Measurements from ENCODE around the gene CPB1. TPM values are rescaled to one million over a fixed set of nuclear protein-coding genes. Genes with fewer than 3 reads are reported as not detected.

CPB1 gene
- total and polyA plus RNA-seq, 10 of the 15 experiments (the other 5 are each of a cell fraction or from before 2014, with no cell fraction given), result 4.8 TPM; not detected in 9

DNA sequence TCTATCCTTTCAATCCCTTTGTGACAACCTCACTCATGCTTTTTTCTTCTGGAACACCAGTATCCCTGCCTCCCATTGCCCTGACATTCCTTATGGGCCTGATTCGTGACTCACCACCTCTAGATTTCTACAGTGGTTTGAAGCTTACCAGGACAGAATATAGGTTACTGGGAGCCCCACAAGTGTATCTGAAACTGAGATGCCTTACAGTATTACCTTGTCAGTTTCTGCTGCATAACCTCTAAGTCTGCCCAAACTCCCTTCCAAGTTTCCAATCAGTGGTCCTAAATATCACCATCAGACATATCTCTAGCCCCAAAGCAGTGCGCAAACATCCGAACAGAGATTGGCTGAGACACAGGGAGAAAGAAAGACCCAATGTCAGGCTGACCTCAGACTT is 5.6 kb downstream of the CPB1 start (continued):
- TF ChIP-seq, protein P1, sequence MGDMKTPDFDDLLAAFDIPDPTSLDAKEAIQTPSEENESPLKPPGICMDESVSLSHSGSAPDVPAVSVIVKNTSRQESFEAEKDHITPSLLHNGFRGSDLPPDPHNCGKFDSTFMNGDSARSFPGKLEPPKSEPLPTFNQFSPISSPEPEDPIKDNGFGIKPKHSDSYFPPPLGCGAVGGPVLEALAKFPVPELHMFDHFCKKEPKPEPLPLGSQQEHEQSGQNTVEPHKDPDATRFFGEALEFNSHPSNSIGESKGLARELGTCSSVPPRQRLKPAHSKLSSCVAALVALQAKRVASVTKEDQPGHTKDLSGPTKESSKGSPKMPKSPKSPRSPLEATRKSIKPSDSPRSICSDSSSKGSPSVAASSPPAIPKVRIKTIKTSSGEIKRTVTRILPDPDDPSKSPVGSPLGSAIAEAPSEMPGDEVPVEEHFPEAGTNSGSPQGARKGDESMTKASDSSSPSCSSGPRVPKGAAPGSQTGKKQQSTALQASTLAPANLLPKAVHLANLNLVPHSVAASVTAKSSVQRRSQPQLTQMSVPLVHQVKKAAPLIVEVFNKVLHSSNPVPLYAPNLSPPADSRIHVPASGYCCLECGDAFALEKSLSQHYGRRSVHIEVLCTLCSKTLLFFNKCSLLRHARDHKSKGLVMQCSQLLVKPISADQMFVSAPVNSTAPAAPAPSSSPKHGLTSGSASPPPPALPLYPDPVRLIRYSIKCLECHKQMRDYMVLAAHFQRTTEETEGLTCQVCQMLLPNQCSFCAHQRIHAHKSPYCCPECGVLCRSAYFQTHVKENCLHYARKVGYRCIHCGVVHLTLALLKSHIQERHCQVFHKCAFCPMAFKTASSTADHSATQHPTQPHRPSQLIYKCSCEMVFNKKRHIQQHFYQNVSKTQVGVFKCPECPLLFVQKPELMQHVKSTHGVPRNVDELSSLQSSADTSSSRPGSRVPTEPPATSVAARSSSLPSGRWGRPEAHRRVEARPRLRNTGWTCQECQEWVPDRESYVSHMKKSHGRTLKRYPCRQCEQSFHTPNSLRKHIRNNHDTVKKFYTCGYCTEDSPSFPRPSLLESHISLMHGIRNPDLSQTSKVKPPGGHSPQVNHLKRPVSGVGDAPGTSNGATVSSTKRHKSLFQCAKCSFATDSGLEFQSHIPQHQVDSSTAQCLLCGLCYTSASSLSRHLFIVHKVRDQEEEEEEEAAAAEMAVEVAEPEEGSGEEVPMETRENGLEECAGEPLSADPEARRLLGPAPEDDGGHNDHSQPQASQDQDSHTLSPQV (IDR thresholded peaks at IDR 0.05), result no peak
- TF ChIP-seq NFYB (IDR thresholded peaks at IDR 0.05; ENCODE audit: insufficient read depth, low read depth, low read length) (no peak), ZBED1 (IDR thresholded peaks at IDR 0.05; ENCODE audit: borderline replicate concordance) (no peak), CHD1 (IDR thresholded peaks at IDR 0.05; ENCODE audit: low read depth, low read length) (no peak), ZNF24 (IDR thresholded peaks at IDR 0.05) (no peak), TCF7 (IDR thresholded peaks at IDR 0.05; ENCODE audit: borderline replicate concordance) (no peak), ASH2L (IDR thresholded peaks at IDR 0.05; ENCODE audit: borderline replicate concordance, low read depth) (no peak), PML (IDR thresholded peaks at IDR 0.05; ENCODE audit: low read length) (no peak)
- TF ChIP-seq, protein P2, sequence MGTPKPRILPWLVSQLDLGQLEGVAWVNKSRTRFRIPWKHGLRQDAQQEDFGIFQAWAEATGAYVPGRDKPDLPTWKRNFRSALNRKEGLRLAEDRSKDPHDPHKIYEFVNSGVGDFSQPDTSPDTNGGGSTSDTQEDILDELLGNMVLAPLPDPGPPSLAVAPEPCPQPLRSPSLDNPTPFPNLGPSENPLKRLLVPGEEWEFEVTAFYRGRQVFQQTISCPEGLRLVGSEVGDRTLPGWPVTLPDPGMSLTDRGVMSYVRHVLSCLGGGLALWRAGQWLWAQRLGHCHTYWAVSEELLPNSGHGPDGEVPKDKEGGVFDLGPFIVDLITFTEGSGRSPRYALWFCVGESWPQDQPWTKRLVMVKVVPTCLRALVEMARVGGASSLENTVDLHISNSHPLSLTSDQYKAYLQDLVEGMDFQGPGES (IDR thresholded peaks at IDR 0.05), result no peak
- TF ChIP-seq, protein P3, sequence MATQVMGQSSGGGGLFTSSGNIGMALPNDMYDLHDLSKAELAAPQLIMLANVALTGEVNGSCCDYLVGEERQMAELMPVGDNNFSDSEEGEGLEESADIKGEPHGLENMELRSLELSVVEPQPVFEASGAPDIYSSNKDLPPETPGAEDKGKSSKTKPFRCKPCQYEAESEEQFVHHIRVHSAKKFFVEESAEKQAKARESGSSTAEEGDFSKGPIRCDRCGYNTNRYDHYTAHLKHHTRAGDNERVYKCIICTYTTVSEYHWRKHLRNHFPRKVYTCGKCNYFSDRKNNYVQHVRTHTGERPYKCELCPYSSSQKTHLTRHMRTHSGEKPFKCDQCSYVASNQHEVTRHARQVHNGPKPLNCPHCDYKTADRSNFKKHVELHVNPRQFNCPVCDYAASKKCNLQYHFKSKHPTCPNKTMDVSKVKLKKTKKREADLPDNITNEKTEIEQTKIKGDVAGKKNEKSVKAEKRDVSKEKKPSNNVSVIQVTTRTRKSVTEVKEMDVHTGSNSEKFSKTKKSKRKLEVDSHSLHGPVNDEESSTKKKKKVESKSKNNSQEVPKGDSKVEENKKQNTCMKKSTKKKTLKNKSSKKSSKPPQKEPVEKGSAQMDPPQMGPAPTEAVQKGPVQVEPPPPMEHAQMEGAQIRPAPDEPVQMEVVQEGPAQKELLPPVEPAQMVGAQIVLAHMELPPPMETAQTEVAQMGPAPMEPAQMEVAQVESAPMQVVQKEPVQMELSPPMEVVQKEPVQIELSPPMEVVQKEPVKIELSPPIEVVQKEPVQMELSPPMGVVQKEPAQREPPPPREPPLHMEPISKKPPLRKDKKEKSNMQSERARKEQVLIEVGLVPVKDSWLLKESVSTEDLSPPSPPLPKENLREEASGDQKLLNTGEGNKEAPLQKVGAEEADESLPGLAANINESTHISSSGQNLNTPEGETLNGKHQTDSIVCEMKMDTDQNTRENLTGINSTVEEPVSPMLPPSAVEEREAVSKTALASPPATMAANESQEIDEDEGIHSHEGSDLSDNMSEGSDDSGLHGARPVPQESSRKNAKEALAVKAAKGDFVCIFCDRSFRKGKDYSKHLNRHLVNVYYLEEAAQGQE (IDR thresholded peaks at IDR 0.05; ENCODE audit: low read depth, low read length), result no peak
